GM23248 (cell line): ENCODE results near the gene CNTN4. TPM values are rescaled to one million over a fixed set of nuclear protein-coding genes. Genes with fewer than 3 reads are reported as not detected.

Experiments used
- DNase-seq: peaks from one replicate; pipeline ENCODE4 v3.0.0-alpha.2; 2015
- H2AFZ ChIP-seq: fragments of 200-600 bp; sonication (generic); 2 replicates; pipeline ENCODE4 v1.6.1; 2016; ENCODE audit warnings: antibody characterized with exemption
- H3F3A ChIP-seq: fragments of 200-600 bp; sonication (generic); 2 replicates; pipeline ENCODE4 v1.6.1; 2016; ENCODE audit warnings: mild to moderate bottlenecking, antibody characterized with exemption, mixed run types; ENCODE audit not compliant: insufficient read depth
- H3K27ac ChIP-seq: fragments of 200-600 bp; sonication (generic); 2 replicates; pipeline ENCODE4 v1.5.1; 2016; ENCODE audit warnings: mild to moderate bottlenecking
- H3K27me3 ChIP-seq: fragments of 200-600 bp; sonication (generic); replicated peaks from 2 replicates; pipeline ENCODE4 v1.6.1; 2016; ENCODE audit warnings: mild to moderate bottlenecking; ENCODE audit not compliant: insufficient read depth
- H3K36me3 ChIP-seq: fragments of 200-600 bp; sonication (generic); 2 replicates; pipeline ENCODE4 v1.6.1; 2016; ENCODE audit warnings: low read depth, mild to moderate bottlenecking
- H3K4me1 ChIP-seq: fragments of 200-600 bp; sonication (generic); 2 replicates; pipeline ENCODE4 v1.6.1; 2016; ENCODE audit warnings: mild to moderate bottlenecking; ENCODE audit not compliant: insufficient read depth
- H3K4me2 ChIP-seq: fragments of 200-600 bp; sonication (generic); one replicate; pipeline ENCODE4 v1.6.1; 2016; ENCODE audit warnings: mild to moderate bottlenecking; ENCODE audit not compliant: unreplicated experiment
- H3K4me3 ChIP-seq: fragments of 200-600 bp; sonication (generic); 2 replicates; pipeline ENCODE4 v1.5.1; 2016; ENCODE audit warnings: mild to moderate bottlenecking
- H3K79me2 ChIP-seq: fragments of 200-600 bp; sonication (generic); 2 replicates; pipeline ENCODE4 v1.6.1; 2016; ENCODE audit warnings: mild to moderate bottlenecking; ENCODE audit not compliant: insufficient read depth
- H3K9ac ChIP-seq: fragments of 200-600 bp; sonication (generic); 2 replicates; pipeline ENCODE4 v1.6.1; 2016; ENCODE audit warnings: mild to moderate bottlenecking
- H3K9me2 ChIP-seq: fragments of 200-600 bp; sonication (generic); 2 replicates; pipeline ENCODE4 v1.6.1; 2016; ENCODE audit warnings: mixed run types, mild to moderate bottlenecking, moderate library complexity; ENCODE audit not compliant: insufficient read depth
- H3K9me3 ChIP-seq: fragments of 200-600 bp; sonication (generic); one replicate; pipeline ENCODE4 v1.6.1; 2017; ENCODE audit warnings: low read depth
- H4K20me1 ChIP-seq: fragments of 200-600 bp; sonication (generic); 2 replicates; pipeline ENCODE4 v1.6.0; 2016; ENCODE audit not compliant: insufficient read depth
- EZH2 ChIP-seq: fragments of 200-600 bp; sonication (generic); IDR thresholded peaks from 2 replicates; pipeline ENCODE4 v1.6.1; 2018; ENCODE audit warnings: antibody characterized with exemption, mild to moderate bottlenecking; ENCODE audit not compliant: insufficient read depth, poor library complexity, severe bottlenecking
- EZH2phosphoT487 ChIP-seq: fragments of 200-600 bp; sonication (generic); IDR thresholded peaks from 2 replicates; pipeline ENCODE4 v1.6.1; 2018; ENCODE audit warnings: antibody characterized with exemption, moderate library complexity, mild to moderate bottlenecking, low read depth; ENCODE audit not compliant: insufficient read depth
- WGBS, 2 experiments: methylation state at CpG; one replicate each; pipeline ENCODE4 v1.1.6; 2015 to 2017; ENCODE audit warnings: low lambda C conversion rate in 2 of 2, low coverage in 1 of 2; ENCODE audit errors: missing lambda C conversion rate in 2 of 2; 5-methylcytosine and 5-hydroxymethylcytosine counted together
- in situ Hi-C: fragments of 300-500 bp; cut with MboI; formaldehyde crosslinking; loops from 2 replicates; pipeline ENCODE4 v1.15.0; 2020
- polyA plus RNA-seq: library from polyadenylated mRNA; unstranded; fragments of >200 nt; fragmentation: Nextera tagmentation; extraction: Ambion mirVana; gene quantifications from 2 replicates; pipeline ENCODE4 v1.2.1, GENCODE V29; 2016
- total RNA-seq: library from RNA; depleted of rRNA; stranded (reverse); fragments of >200 nt; shearing (Covaris generic); gene quantifications from 2 replicates; pipeline ENCODE4 v1.2.3, GENCODE V29; 2014

Gene CNTN4
- total and polyA plus RNA-seq, 2 experiments from 2014 or later = not detected

- no peaks in the 10 kb centered on the region for H3K9me3 ChIP-seq
- H3K4me3 ChIP-seq = no peak overlapping the region
- no peaks in the 10 kb centered on the region for H3K4me1 ChIP-seq
- H3K36me3 ChIP-seq = no peaks in the 10 kb centered on the region
- no peak for DNase-seq
- no peak overlapping the region for H3K27ac ChIP-seq
- H4K20me1 ChIP-seq = no peaks in the 10 kb centered on the region
- no peak overlapping the region for H3K9ac ChIP-seq
- H3K79me2 ChIP-seq = no peaks in the 10 kb centered on the region
- H2AFZ ChIP-seq = no peak overlapping the region
- no peak overlapping the region for H3K4me2 ChIP-seq
- WGBS, 2 experiments = 32 to 33% methylated on average over 4 of the region's 4 CpGs
- no peaks in the 10 kb centered on the region for H3K9me2 ChIP-seq
- H3K27me3 ChIP-seq = no peaks in the 10 kb centered on the region
- in situ Hi-C loops = no loop called here
- TF ChIP-seq EZH2 = no peak
- no peak for TF ChIP-seq EZH2phosphoT487
- no peaks in the 10 kb centered on the region for H3F3A ChIP-seq
Measured at GRCh38 chr3:2826036-2826435, 727.4 kb downstream of the CNTN4 start.

- Histone ChIP-seq H3K9ac (no peak overlapping the region), H3F3A (no peaks in the 10 kb centered on the region), H3K27ac (no peak overlapping the region), H4K20me1 (no peaks in the 10 kb centered on the region), H3K4me3 (no peak overlapping the region), H3K9me3 (no peaks in the 10 kb centered on the region), H3K4me2 (no peak overlapping the region), H3K4me1 (no peaks in the 10 kb centered on the region), H3K79me2 (no peaks in the 10 kb centered on the region), H3K27me3 (no peaks in the 10 kb centered on the region), H3K36me3 (no peaks in the 10 kb centered on the region), H2AFZ (no peak overlapping the region), H3K9me2 (no peaks in the 10 kb centered on the region)
- TF ChIP-seq EZH2phosphoT487 (no peak), EZH2 (no peak)
- in situ Hi-C loops = no loop called here
- WGBS, 2 experiments = 33 to 36% methylated on average over 3 of the region's 3 CpGs
- DNase-seq = no peak
Measured at GRCh38 chr3:2826453-2826852, 727.8 kb downstream of the CNTN4 start.

GRCh38 chr3:2837239-2837638, 738.6 kb downstream of the CNTN4 start:
- H3K9ac ChIP-seq = no peak overlapping the region
- no peaks in the 10 kb centered on the region for H3K9me3 ChIP-seq
- in situ Hi-C loops = no loop called here
- no peak overlapping the region for H2AFZ ChIP-seq
- DNase-seq = no peak
- no peaks in the 10 kb centered on the region for H4K20me1 ChIP-seq
- no peak overlapping the region for H3K4me3 ChIP-seq
- TF ChIP-seq EZH2 = no peak
- TF ChIP-seq EZH2phosphoT487 = no peak
- no peak overlapping the region for H3K4me2 ChIP-seq
- 30 to 36% methylated on average over 6 of the region's 6 CpGs for WGBS, 2 experiments
- H3K4me1 ChIP-seq = no peaks in the 10 kb centered on the region
- H3K9me2 ChIP-seq = no peaks in the 10 kb centered on the region
- no peak overlapping the region for H3K27ac ChIP-seq
- no peaks in the 10 kb centered on the region for H3K79me2 ChIP-seq
- H3K36me3 ChIP-seq = no peaks in the 10 kb centered on the region
- no peaks in the 10 kb centered on the region for H3F3A ChIP-seq
- H3K27me3 ChIP-seq = no peaks in the 10 kb centered on the region

GRCh38 chr3:2837910-2838309, 739.2 kb downstream of the CNTN4 start:
- Histone ChIP-seq H3K4me1 (no peaks in the 10 kb centered on the region), H3K9me3 (no peaks in the 10 kb centered on the region), H3K9me2 (no peaks in the 10 kb centered on the region), H4K20me1 (no peaks in the 10 kb centered on the region), H3K27ac (no peak overlapping the region), H2AFZ (no peak overlapping the region), H3K4me2 (no peak overlapping the region), H3K4me3 (no peak overlapping the region), H3K9ac (no peak overlapping the region), H3K27me3 (no peaks in the 10 kb centered on the region), H3K79me2 (no peaks in the 10 kb centered on the region), H3F3A (no peaks in the 10 kb centered on the region), H3K36me3 (no peaks in the 10 kb centered on the region)
- in situ Hi-C loops = no loop called here
- 61 to 64% methylated on average over 4 of the region's 4 CpGs for WGBS, 2 experiments
- TF ChIP-seq EZH2 = no peak
- TF ChIP-seq EZH2phosphoT487 = no peak
- no peak for DNase-seq

- no peaks in the 10 kb centered on the region for H3K27me3 ChIP-seq
- no peak for DNase-seq
- H3K9me2 ChIP-seq = no peaks in the 10 kb centered on the region
- no peaks in the 10 kb centered on the region for H3K36me3 ChIP-seq
- no peak overlapping the region for H3K27ac ChIP-seq
- no peaks in the 10 kb centered on the region for H3F3A ChIP-seq
- H2AFZ ChIP-seq = no peak overlapping the region
- in situ Hi-C loops = no loop called here
- no peak overlapping the region for H3K4me3 ChIP-seq
- H3K4me1 ChIP-seq = no peaks in the 10 kb centered on the region
- no peak overlapping the region for H3K4me2 ChIP-seq
- no peaks in the 10 kb centered on the region for H3K9me3 ChIP-seq
- no peaks in the 10 kb centered on the region for H3K79me2 ChIP-seq
- TF ChIP-seq EZH2phosphoT487 = no peak
- no peak for TF ChIP-seq EZH2
- no peak overlapping the region for H3K9ac ChIP-seq
- 59 to 64% methylated on average over 6 of the region's 6 CpGs for WGBS, 2 experiments
- no peaks in the 10 kb centered on the region for H4K20me1 ChIP-seq
Measured at GRCh38 chr3:2838546-2839157, 740.0 kb downstream of the CNTN4 start.
